Measurements from ENCODE around the gene CPNE9. TPM values are rescaled to one million over a fixed set of nuclear protein-coding genes. Genes with fewer than 3 reads are reported as not detected.
A peak's percentile ranks its signal among the peaks of the same experiment; 100 is the strongest.

Gene CPNE9
- total RNA-seq, 4 donors from 2014 or later, result not detected

GRCh38 chr3:9749645-9750555, 46.3 kb downstream of the CPNE9 start, which contains the start of gene OGG1:
OGG1 (plus strand) TSS chr3:9749952; CDS start chr3:9750287, 335 bp downstream.
- DNase-seq (ENCODE audit: low spot score) (peak; percentile 92), ATAC-seq (ENCODE audit: low FRiP score) (peak; percentile 99)
- TF ChIP-seq CTCF (IDR thresholded peaks at IDR 0.05), result no peak

- DNase-seq (ENCODE audit: low spot score), result no peak
- TF ChIP-seq CTCF (IDR thresholded peaks at IDR 0.05), result no peak
- ATAC-seq (ENCODE audit: low FRiP score), result no peak
Measured at GRCh38 chr3:9750556-9751411, 47.2 kb downstream of the CPNE9 start.

GRCh38 chr3:9754678-9755077, 51.0 kb downstream of the CPNE9 start:
- ATAC-seq (ENCODE audit: low FRiP score) (no peak), DNase-seq (ENCODE audit: low spot score) (no peak)
- no peak for TF ChIP-seq CTCF (IDR thresholded peaks at IDR 0.05)

GRCh38 chr3:9757427-9757826, 53.8 kb downstream of the CPNE9 start:
- ATAC-seq (ENCODE audit: low FRiP score) (no peak), DNase-seq (ENCODE audit: low spot score) (no peak)
- no peak for TF ChIP-seq CTCF (IDR thresholded peaks at IDR 0.05)

GRCh38 chr3:9760779-9761505, 57.3 kb downstream of the CPNE9 start:
- TF ChIP-seq CTCF (IDR thresholded peaks at IDR 0.05), result no peak
- ATAC-seq (ENCODE audit: low FRiP score) (no peak), DNase-seq (ENCODE audit: low spot score) (no peak)

- DNase-seq (ENCODE audit: low spot score), result no peak
- TF ChIP-seq CTCF (IDR thresholded peaks at IDR 0.05), result no peak
- no peak for ATAC-seq (ENCODE audit: low FRiP score)
Measured at GRCh38 chr3:9761919-9762318, 58.3 kb downstream of the CPNE9 start.

All from omental fat pad (tissue), 4 donors.